Hepatocyte (in vitro differentiated cells): Measurements from ENCODE around the gene CKMT1B. TPM values are rescaled to one million over a fixed set of nuclear protein-coding genes. Genes with fewer than 3 reads are reported as not detected.
"Not testable (repeated sequence)": the region's sequence is repeated elsewhere in the genome, so short reads cannot be mapped to it uniquely, and the experiment has no call there.

Experiments used
- DNase-seq: peaks from one replicate; pipeline ENCODE4 v3.0.0-alpha.2; 2016; ENCODE audit warnings: low spot score
- H2AFZ ChIP-seq: fragments of 200-600 bp; sonication (generic); 2 replicates; pipeline ENCODE4 v1.6.0; 2016; ENCODE audit warnings: antibody characterized with exemption, mild to moderate bottlenecking
- H3K27ac ChIP-seq: fragments of 200-600 bp; sonication (generic); 2 replicates; pipeline ENCODE4 v1.5.1; 2016; ENCODE audit warnings: mild to moderate bottlenecking
- H3K27me3 ChIP-seq: fragments of 200-600 bp; sonication (generic); 2 replicates; pipeline ENCODE4 v1.6.1; 2016
- H3K36me3 ChIP-seq: fragments of 200-600 bp; sonication (generic); replicated peaks from 2 replicates; pipeline ENCODE4 v1.5.1; 2016; ENCODE audit warnings: low read depth; ENCODE audit not compliant: insufficient read depth
- H3K4me1 ChIP-seq: fragments of 200-600 bp; sonication (generic); 2 replicates; pipeline ENCODE4 v1.5.1; 2016; ENCODE audit warnings: mild to moderate bottlenecking, moderate library complexity; ENCODE audit not compliant: insufficient read depth
- H3K4me2 ChIP-seq: fragments of 200-600 bp; sonication (generic); 2 replicates; pipeline ENCODE4 v1.6.0; 2016
- H3K4me3 ChIP-seq: fragments of 200-600 bp; sonication (generic); 2 replicates; pipeline ENCODE4 v1.5.1; 2016; ENCODE audit warnings: mild to moderate bottlenecking
- H3K79me2 ChIP-seq: fragments of 200-600 bp; sonication (generic); 2 replicates; pipeline ENCODE4 v1.6.0; 2017; ENCODE audit warnings: mild to moderate bottlenecking
- H3K9me2 ChIP-seq: fragments of 200-600 bp; sonication (generic); replicated peaks from 2 replicates; pipeline ENCODE4 v1.6.0; 2017; ENCODE audit warnings: mild to moderate bottlenecking; ENCODE audit not compliant: insufficient read depth
- H3K9me3 ChIP-seq: fragments of 200-600 bp; sonication (generic); 2 replicates; pipeline ENCODE4 v1.5.1; 2016; ENCODE audit warnings: low read depth, mild to moderate bottlenecking
- H4K20me1 ChIP-seq: fragments of 200-600 bp; sonication (generic); 2 replicates; pipeline ENCODE4 v1.6.0; 2016; ENCODE audit warnings: mild to moderate bottlenecking; ENCODE audit not compliant: insufficient read depth, poor library complexity, severe bottlenecking
- CTCF ChIP-seq: fragments of 200-600 bp; sonication (generic); IDR thresholded peaks from 2 replicates; pipeline ENCODE4 v1.5.1; 2016; ENCODE audit warnings: antibody characterized with exemption, mild to moderate bottlenecking; ENCODE audit not compliant: poor library complexity
- EZH2 ChIP-seq: fragments of 200-600 bp; sonication (generic); IDR thresholded peaks from 2 replicates; pipeline ENCODE4 v1.6.1; 2016; ENCODE audit warnings: antibody characterized with exemption, mild to moderate bottlenecking, borderline replicate concordance
- EZH2phosphoT487 ChIP-seq: fragments of 200-600 bp; sonication (generic); IDR thresholded peaks from one replicate; pipeline ENCODE4 v1.6.1; 2018; ENCODE audit warnings: antibody characterized with exemption, mild to moderate bottlenecking, low read depth, moderate library complexity; ENCODE audit not compliant: unreplicated experiment, severe bottlenecking
- WGBS: methylation state at CpG from one replicate; pipeline ENCODE4 v1.1.6; 2016; ENCODE audit warnings: low lambda C conversion rate; ENCODE audit errors: missing lambda C conversion rate; 5-methylcytosine and 5-hydroxymethylcytosine counted together
- polyA plus RNA-seq: library from polyadenylated mRNA; unstranded; fragments of >200 nt; fragmentation: Nextera tagmentation; extraction: Ambion mirVana; gene quantifications from 2 replicates; pipeline ENCODE4 v1.2.1, GENCODE V29; 2016
- total RNA-seq: library from RNA; depleted of rRNA; stranded (reverse); fragments of >200 nt; gene quantifications from 2 replicates; pipeline ENCODE4 v1.2.3, GENCODE V29; 2014

CKMT1B gene
- total and polyA plus RNA-seq, 2 experiments from 2014 or later: 4.1 to 4.3 TPM

DNA sequence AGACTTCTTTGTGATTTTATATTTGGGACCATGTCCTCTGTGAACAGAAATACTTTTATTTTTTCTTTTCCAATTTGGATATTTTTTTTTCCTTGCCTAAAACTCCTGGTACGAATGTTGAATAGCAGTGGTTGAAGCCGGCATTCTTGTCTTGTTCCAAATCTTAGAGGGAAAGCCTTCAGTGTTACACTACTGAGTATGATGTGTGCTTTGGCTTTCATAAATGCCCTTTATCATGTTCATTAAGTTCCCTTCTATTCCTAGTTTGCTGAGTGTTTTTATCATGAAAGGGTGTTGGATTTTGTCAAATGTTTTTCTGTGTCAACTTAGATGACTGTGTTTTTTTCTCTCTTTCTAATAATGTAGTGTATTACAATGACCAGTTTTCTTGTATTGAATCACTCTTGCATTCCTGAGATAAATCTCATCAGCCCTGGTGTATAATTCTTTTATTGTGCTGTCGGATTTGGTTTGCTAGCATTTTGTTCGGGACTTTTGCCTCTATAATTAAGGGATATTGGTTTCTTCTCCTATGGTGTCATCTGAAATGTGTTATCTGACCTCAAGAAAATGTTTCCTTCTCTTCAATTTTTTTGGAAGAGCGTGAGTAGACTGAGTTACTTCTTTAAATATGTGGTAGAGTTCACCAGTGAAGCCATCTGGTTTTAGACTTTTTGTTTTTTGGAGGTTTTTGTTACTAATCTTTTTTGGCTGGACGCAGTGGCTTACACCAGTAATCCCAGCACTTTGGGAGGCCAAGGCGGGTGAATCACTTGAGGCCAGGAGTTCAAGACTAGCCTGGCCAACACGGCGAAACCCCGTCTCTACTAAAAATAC is 43.1 kb upstream of the CKMT1B start:
- Histone ChIP-seq H3K4me2 (no peak overlapping the region), H3K4me3 (no peak overlapping the region), H3K4me1 (no peaks in the 10 kb centered on the region), H4K20me1 (no peaks in the 10 kb centered on the region), H3K27ac (no peak overlapping the region), H2AFZ (no peak overlapping the region), H3K27me3 (no peaks in the 10 kb centered on the region), H3K79me2 (no peaks in the 10 kb centered on the region), H3K9me3 (no peaks in the 10 kb centered on the region), H3K9me2 (no peaks in the 10 kb centered on the region), H3K36me3 (no peaks in the 10 kb centered on the region)
- TF ChIP-seq CTCF: no peak
- no peak for TF ChIP-seq EZH2
- no peak for TF ChIP-seq EZH2phosphoT487
- WGBS: 81% methylated on average over 10 of the region's 10 CpGs
- DNase-seq: no peak

DNA sequence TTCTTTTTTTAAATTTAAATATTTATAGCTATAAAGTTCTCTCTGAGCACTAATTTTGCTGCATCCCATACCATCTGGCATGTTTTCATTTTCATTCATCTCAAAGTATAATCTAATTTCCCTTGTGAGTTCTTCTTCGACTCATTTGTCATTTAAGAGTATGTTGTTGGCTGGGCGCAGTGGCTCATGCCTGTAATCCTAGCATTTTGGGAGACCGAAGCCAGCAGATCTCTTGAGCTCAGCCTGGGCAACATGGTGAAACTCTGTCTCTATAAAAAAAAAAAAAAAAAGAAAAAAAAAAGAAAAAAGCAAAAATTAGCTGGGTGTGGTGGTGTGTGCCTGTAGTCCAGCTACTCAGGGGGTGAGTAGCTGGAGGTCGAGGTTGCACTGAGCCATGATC is 41.6 kb upstream of the CKMT1B start:
- 97% methylated on average over 4 of the region's 4 CpGs for WGBS
- Histone ChIP-seq H3K4me1 (no peaks in the 10 kb centered on the region), H4K20me1 (no peaks in the 10 kb centered on the region), H2AFZ (no peak overlapping the region), H3K27ac (no peak overlapping the region), H3K79me2 (no peaks in the 10 kb centered on the region), H3K4me2 (no peak overlapping the region), H3K27me3 (no peaks in the 10 kb centered on the region), H3K9me2 (no peaks in the 10 kb centered on the region), H3K9me3 (no peaks in the 10 kb centered on the region), H3K4me3 (no peak overlapping the region), H3K36me3 (no peaks in the 10 kb centered on the region)
- no peak for DNase-seq
- TF ChIP-seq CTCF (no peak), EZH2phosphoT487 (no peak), EZH2 (no peak)

DNA sequence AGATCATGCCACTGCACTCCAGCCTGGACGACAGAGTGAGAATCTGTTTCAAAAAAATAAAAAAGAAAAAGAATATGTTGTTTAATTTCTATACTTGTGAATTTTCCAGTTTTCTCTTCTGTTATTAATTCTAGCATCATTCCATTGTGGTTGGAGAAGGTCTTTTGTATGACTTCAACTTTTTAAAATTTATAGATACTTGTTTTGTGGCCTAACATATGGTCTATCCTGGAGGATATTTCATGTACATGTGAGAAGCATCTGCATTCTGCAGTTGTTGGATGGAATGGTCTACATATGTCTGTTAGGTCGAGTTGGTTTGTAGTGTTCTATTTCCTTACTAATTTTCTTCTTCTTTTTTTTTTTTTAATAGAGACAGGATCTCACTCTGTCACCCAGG is 40.8 kb upstream of the CKMT1B start:
- no peaks in the 10 kb centered on the region for H3K36me3 ChIP-seq
- no peak overlapping the region for H2AFZ ChIP-seq
- H3K27me3 ChIP-seq: no peaks in the 10 kb centered on the region
- no peaks in the 10 kb centered on the region for H3K9me2 ChIP-seq
- no peak overlapping the region for H3K4me2 ChIP-seq
- 87% methylated on average over 2 of the region's 2 CpGs for whole genome bisulfite sequencing
- H3K4me1 ChIP-seq: no peaks in the 10 kb centered on the region
- no peaks in the 10 kb centered on the region for H3K9me3 ChIP-seq
- H4K20me1 ChIP-seq: no peaks in the 10 kb centered on the region
- no peaks in the 10 kb centered on the region for H3K79me2 ChIP-seq
- no peak for TF ChIP-seq EZH2
- no peak for TF ChIP-seq CTCF
- no peak for TF ChIP-seq EZH2phosphoT487
- no peak overlapping the region for H3K27ac ChIP-seq
- H3K4me3 ChIP-seq: no peak overlapping the region
- no peak for DNase-seq

- H4K20me1 ChIP-seq, H3K36me3 ChIP-seq, H3K4me1 ChIP-seq, DNase-seq, H2AFZ ChIP-seq, H3K9me2 ChIP-seq, H3K27ac ChIP-seq, H3K79me2 ChIP-seq, H3K4me2 ChIP-seq, H3K27me3 ChIP-seq, H3K4me3 ChIP-seq, H3K9me3 ChIP-seq: not testable (repeated sequence)
- WGBS: 100% methylated on average over 2 of the region's 3 CpGs
Observed at GRCh38 chr15:43562753-43563152, 31.1 kb upstream of the CKMT1B start.

- H3K27me3 ChIP-seq, H3K27ac ChIP-seq, H3K4me2 ChIP-seq, H3K4me3 ChIP-seq, H3K79me2 ChIP-seq, H4K20me1 ChIP-seq, H3K9me3 ChIP-seq, DNase-seq, H3K4me1 ChIP-seq, H3K9me2 ChIP-seq, H2AFZ ChIP-seq, H3K36me3 ChIP-seq: not testable (repeated sequence)
- no CpG with 5 or more reads among the region's 8 CpGs for WGBS
Observed at GRCh38 chr15:43563793-43564192, 30.0 kb upstream of the CKMT1B start.

GRCh38 chr15:43566615-43567014 is 27.2 kb upstream of the CKMT1B start:
- not testable (repeated sequence) for H3K9me3 ChIP-seq, H4K20me1 ChIP-seq, H3K4me1 ChIP-seq, H3K4me2 ChIP-seq, H3K9me2 ChIP-seq, H3K79me2 ChIP-seq, H3K27me3 ChIP-seq, H3K27ac ChIP-seq, DNase-seq, H3K36me3 ChIP-seq, H3K4me3 ChIP-seq, H2AFZ ChIP-seq
- WGBS: no CpG with 5 or more reads among the region's 2 CpGs
